LNCAP (cell line): ENCODE measurements around the gene SALL1.

Source experiments
- TF ChIP-seq, protein P1 (sequence below): fragments of 450-650 bp; IDR thresholded peaks from 2 replicates; pipeline ENCODE4 v1.5.1; 2017; ENCODE audit warnings: mild to moderate bottlenecking

Gene SALL1

DNA sequence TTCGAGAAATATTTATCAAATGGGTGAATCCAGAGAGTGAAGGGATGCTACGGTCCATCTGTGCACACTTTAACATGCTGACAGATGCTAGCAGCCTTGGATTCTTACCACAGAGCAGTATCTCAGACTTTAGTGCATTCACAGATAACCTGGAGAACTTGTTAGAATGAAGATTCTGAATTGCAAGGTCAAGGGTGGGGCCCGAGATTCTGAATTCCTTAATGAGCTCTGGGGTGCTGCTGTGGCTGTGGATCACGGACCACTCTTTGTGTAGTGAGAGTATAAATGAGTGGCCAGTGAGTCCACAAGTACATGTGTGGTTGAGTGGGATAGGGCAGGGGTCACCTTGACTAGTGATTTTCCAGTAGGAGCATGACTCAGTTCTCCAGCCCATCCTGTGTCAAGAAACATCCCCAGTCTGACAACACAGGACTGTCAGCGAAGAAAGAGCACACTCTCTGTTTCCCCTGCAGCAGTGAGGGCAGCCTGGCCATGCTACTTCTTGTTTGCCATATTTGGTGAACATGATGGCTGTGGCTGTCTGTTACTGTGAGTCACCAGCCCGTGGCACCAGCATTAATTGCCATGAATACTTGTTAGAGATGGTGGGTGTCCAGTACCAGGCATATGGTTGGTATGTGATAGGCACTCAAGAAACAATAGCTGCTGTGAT, 13.0 kb upstream of the SALL1 start:
- TF ChIP-seq, protein P1, sequence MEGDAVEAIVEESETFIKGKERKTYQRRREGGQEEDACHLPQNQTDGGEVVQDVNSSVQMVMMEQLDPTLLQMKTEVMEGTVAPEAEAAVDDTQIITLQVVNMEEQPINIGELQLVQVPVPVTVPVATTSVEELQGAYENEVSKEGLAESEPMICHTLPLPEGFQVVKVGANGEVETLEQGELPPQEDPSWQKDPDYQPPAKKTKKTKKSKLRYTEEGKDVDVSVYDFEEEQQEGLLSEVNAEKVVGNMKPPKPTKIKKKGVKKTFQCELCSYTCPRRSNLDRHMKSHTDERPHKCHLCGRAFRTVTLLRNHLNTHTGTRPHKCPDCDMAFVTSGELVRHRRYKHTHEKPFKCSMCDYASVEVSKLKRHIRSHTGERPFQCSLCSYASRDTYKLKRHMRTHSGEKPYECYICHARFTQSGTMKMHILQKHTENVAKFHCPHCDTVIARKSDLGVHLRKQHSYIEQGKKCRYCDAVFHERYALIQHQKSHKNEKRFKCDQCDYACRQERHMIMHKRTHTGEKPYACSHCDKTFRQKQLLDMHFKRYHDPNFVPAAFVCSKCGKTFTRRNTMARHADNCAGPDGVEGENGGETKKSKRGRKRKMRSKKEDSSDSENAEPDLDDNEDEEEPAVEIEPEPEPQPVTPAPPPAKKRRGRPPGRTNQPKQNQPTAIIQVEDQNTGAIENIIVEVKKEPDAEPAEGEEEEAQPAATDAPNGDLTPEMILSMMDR = no peak

DNA sequence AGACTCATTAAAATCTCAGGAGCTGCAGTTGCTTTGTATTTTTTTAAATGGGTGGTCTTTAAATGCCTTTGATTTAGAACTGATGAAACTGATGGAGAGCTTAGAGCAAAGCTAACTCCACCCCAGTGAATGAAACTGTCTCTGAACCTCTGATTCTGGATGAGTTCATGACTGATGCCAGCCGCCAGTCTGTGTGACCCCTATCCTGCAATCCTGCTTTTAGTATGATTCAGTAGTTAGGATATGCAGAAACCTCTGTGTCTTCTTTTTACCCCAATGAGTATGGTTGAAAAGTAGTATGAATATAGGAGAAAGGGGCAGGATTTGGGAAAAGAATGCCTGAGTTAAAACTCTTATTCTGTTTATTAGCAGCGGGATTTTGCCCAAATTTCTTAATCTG, 12.3 kb upstream of the SALL1 start:
- TF ChIP-seq, protein P1 = no peak

DNA sequence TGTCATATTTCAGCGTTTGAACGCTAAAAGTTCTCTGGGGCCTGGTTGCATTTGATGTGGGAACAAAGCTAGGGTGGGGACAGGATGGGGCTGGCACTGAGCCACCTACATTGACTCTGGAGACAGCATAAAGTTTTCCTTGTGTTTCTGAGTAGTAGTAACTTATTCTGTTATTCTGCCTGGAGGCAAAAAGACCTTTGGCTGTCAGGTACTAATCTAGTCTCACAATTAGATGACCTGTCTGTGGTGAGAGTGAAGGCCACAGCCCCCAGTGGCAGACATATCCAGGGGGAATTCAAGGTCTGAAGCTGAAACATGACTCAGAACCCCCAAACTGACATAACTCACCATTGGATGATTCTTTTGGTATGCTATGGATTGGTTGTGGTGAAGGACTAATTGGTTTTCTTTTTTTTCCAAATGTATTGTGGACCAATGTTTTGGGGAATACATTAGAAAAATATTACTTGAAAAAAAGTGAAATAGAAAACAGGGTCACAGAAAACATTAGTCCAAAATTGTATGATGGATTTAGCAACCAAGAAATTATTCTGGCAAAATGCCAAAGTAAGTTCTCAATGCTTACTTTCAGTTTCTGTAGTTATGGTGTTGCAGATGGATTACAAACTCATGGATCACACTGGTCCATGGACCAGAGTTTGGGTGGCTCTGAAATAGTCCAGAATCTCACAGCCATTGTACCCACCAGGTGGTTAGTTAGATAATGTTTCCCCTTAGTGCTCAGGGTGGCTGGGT, 10.5 kb upstream of the SALL1 start:
- TF ChIP-seq, protein P1 = no peak

DNA sequence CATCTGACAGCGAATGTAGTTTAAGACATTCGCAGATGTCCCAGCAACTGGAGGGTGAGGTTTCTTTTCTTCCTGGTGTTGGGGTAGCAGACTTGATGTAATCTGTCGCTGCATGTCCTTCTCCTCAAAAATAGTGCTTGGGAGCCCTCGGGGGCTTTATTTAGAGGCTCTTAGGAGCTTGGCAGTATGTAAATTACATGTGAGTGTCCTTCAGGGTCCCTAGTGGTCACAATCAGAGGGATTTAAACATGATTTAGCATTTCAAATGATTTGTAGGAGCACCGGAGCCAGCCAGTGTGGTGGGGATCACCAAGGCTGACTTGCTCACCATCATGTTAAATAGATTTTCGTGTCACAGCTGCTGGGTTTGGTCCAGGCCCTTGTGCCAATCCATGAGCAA, 8.8 kb upstream of the SALL1 start:
- TF ChIP-seq, protein P1 = no peak

DNA sequence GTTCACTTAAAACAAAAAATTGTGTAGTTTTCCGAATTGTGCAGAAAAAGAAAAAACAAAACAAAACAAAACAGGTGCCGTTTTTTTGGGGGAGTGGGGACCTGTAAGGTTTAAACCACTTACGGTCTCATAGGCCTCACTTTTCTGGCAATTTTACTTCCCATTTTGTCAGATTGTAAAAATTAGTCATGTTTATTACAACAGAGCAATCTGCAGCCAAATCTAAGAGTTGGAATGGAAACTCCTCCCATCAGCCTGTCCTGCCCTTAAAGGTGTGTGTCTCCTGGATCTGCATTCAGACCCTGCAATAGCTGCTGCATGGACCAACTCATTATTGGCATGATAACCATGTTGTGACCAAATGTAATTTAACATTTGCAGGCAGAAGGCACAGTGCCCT, 8.2 kb upstream of the SALL1 start:
- TF ChIP-seq, protein P1 = no peak

DNA sequence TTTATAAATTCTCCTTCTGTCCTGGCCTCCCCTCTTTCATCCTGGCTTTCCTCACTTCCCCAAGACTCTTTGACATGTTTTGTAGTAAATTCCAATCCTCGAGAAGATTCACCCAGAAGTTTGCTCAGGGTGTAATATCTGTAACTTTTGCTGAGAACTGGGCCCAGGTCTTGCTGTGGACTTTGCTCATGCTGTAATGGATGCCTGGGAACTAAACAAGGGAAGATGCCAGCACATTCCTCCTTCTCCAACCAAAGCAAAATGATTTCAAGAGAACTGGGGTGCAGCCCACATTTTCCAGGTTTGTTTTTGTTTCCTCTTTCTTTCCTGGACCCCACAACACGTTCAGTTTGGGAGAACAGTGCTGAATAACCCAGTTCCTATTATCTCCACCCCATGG, 6.6 kb upstream of the SALL1 start:
- TF ChIP-seq, protein P1 = no peak

DNA sequence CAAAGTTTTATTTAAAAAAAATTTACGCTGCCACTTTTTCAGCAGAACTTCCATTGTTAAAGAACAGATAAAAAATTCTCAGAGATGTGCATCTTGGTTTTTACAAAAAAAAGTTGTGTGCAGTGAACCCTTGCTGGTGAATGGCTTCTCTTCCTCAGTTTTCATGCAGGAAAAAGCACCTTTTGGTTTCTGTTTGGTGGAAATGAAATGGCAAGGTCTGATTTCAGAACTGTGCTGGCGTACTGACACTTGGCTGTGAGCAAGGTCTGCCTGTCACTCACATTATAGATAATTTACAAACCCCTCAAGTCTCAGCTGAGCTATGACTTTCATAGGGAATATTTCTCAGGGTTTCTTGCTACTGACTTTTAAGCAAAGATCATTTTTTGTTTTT, 5.7 kb upstream of the SALL1 start:
- TF ChIP-seq, protein P1 = no peak
